Kidney tubule cell (primary cell): ENCODE measurements around the gene NMU.
A peak's percentile ranks its signal among the peaks of the same experiment; 100 is the strongest.
"Not testable (repeated sequence)": the region's sequence is repeated elsewhere in the genome, so short reads cannot be mapped to it uniquely, and the experiment has no call there.

Experiments used
- DNase-seq: peaks from one replicate; pipeline ENCODE4 v3.0.0-alpha.2; 2018; ENCODE audit warnings: low spot score

NMU gene

DNA sequence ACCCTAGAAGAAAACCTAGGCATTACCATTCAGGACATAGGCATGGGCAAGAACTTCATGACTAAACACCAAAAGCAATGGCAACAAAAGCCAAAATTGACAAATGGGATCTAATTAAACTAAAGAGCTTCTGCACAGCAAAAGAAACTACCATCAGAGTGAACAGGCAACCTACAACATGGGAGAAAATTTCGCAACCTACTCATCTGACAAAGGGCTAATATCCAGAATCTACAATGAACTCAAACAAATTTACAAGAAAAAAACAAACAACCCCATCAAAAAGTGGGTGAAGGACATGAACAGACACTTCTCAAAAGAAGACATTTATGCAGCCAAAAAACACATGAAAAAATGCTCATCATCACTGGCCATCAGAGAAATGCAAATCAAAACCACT, 12.0 kb downstream of the NMU start:
- DNase-seq, result not testable (repeated sequence)

DNA sequence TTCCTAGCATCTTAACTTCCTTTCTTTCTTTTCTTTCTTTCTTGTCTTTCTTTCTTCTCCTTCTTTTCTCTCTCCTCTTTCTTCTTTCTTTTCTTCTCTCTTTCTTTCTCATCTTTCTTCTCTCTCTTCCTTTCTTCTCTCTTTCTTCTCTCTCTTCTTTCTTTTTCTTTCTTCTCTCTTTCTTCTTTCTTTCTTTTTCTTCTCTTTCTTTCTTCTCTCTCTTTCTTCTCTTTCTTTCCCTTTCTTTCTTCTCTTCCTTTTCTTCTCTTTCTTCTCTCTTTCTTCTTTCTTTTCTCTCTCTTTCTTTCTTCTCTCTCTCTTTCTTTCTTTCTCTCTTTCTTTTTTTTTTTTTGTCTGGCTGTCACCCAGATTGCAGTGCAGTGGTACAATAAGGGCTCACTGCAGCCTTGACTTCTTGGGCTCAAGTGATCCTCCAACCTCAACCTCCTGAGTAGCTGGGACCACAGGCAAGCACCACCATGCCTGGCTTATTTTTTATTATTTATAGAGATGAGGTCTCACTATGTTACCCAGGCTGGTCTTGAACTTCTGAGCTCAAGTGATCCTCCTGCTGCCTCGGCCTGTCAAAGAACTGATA, 17.5 kb downstream of the NMU start:
- no peak for DNase-seq

DNA sequence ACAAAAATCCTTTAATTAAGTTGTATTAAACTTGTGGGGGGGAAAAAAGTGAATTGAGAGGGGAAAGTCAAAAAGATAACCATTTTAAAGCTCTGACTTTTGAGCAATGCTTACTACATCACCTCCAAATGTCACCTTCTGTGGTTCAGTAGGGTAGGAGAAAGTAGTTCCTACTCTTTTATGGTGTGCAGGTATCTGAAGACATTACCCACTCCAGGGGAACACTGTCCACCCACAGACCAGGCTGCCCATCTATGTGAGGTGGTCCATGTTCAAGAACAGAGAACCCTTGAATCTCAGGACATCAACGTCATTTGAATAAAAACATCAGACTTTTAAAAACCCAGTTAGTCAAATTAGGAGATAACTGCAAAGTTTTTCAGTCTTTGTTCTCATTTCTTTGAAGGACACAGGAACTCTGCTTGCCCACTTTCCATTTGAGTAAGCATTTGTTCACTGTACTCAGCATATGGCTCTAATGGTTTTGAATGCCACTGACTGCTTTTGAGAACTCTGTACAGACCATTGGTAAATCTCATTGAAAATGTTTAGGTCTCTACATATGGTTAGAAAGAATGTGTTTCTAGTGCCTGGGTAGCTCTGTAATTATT, 18.4 kb downstream of the NMU start:
- DNase-seq, result no peak

DNA sequence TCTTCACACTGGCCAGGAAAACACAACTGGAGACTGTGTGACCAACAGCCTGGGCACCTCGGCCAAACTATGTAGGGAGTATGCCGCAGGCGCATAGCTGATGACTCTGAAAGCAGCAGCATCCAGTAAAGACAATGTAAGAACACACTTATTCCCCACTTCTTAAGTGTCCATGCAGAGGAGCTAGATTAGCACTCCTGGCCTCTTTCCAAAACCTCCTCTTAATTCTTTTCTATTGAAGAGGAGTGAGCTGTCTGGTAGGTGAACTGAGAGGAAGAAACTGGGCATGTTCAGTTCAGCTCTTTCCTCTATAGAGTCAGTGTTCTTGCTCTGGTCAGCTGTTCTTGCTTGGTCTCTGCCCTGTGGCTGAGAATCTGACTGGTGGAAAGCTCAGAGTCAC, 21.1 kb downstream of the NMU start:
- no peak for DNase-seq

DNA sequence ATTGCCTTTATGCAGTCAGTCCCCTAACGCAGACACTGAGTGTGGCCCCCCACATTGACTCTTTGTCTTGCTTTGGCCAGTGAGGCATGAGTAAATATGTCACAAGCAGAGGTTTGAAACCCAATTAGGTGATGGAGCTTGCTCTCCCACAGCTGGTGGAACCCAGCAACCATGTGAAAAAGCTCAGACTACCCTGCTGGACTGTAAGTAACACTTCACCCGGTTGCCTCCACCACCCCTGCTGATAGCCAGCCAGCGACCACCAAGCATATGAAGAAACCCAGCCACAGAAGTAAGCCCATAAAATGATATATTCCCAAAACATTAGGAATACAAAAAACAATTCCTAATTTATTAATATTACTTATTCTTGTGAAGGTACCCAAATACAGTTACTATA, 22.5 kb downstream of the NMU start:
- DNase-seq, result no peak

DNA sequence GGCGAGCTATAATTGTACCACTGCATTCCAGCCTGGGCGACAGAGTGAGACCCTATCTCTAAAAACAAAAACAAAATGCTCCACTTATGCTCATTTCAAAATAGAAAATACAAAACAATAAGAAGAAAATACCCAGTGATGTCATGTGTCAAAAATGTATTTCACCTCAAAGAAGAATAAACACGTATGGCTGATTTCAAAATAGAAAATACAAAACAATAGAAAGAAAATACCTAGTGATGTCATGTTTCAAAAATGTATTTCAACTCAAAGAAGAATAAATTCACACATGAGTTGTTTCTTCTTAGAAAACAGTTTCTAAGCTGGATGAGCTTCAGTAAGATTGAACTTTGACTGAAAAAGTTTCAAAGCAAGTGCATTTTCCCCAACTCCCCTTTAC, 23.8 kb downstream of the NMU start:
- DNase-seq, result peak; percentile 12

DNA sequence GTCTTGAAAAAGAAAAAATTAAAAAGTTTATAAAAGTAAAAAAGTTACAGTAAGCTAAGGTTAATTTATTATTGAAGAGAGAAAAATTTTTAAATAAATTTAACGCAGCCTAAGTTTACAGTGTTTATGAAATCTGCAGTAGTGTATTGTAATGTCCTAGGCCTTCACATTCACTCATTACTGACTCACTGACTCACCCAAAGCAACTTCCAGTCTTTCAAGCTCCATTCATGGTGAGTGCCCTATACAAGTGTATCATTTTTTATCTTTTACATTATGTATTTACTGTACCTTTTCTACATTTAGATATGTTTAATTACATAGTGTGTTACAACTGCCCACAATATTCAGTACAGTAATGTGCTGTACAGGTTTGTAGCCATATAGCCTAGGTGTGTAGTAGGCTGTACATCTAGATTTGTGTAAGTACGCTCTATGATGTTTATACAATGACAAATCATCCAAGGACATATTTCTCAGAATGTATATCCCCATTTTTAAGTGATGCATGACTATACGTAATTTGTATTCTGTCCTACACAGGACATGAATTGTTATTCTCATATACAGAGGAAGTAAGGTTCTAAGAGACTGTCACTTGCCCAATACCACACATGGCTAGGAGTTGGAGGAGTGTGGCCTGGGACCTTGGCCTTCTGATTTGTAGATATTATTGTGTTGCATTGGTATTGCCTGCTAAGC, 24.6 kb downstream of the NMU start:
- DNase-seq, result no peak

DNA sequence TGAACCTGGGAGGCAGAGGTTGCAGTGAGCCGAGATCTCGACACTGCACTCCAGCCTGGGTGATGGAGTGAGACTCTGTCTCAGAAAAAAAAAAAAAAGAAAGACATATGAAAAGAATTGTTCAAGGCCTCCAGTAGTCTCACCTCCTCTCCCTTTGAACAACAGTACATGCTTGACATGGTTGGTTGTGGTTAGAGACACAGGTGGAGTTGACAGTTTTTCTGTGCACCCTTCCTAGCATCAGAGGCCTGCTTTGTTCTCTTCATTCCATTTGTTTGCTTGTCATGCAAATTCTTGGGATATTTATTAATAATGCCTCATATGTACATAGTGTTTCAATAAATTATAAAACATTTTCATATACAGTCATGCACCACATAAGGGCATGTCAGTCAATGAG, 25.7 kb downstream of the NMU start:
- no peak for DNase-seq

DNA sequence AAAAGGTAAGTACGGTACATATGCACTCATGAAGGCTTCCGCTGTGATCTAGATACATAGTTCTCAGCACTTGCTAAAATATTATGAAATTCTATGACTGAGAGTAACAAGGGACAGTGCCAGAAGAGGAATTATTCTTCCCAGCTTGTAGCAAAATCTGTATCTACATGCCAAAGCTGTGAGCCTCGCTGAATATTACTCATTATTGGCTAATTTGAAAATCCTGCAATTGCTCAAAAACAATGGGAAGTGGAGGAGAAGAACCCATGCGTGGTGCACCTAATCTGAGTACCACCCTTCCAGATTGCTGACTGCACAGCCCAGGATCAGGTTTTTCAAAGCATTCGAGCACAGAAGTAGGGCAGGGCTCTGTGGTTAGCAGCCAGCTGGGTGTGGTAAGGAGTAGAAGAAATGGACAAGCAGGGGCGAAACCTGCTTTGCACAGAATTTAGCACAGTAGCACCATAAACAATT, 26.7 kb downstream of the NMU start:
- DNase-seq, result no peak

DNA sequence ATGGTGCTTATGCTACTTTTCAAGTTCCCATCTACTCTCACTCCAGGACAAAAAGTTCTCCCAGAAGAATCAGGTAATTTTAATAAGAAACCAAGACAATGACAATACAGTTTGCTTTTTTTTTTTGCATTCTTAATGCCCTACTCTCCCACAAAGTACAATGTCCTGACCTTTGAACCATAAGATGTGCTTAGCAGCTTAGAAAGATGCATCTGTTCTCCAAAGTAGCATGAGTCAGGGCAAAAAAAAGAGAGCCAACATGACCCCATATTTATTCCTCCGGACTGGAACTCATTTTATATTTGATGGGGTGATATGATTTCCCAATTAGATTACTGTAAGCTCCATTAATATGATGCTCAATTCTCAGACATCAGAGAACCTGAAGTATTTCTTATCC, 27.5 kb downstream of the NMU start:
- no peak for DNase-seq

DNA sequence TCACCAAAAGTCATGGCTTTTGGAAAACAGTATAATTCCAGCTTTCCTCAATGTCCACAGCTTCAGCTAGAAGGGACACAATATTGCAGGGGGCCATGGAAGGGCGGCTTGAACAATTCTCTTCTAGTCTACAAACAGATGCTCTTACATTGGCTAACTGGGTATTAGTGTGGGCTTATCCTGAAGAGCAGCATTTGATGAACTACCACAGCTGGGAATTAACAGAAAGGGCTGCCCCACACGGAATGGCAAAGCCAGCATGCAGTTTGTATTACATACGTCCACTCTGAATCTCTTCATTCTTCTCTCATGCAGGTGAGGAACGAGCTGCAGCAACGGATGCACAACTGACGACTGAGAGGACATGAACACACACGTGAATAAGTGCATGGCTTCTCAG, 31.1 kb downstream of the NMU start:
- DNase-seq, result no peak

DNA sequence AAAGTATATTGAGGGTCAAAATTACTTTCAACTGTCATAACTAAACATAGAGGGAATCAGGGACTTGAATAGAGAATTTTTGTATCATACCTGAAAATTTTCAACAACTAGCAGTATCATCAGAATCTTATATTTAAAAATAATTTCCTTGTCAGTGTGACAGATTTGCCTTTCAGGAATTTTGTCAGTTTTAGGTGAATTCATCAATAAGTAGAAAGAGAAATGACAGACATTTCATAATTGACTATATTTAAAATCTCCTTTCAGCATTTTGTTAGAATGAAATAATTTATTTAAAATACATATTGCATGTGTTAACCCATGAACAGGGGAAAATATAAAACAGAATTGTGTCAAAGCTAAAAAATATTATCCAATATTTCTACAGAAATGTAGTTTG, 35.5 kb downstream of the NMU start:
- DNase-seq, result no peak

DNA sequence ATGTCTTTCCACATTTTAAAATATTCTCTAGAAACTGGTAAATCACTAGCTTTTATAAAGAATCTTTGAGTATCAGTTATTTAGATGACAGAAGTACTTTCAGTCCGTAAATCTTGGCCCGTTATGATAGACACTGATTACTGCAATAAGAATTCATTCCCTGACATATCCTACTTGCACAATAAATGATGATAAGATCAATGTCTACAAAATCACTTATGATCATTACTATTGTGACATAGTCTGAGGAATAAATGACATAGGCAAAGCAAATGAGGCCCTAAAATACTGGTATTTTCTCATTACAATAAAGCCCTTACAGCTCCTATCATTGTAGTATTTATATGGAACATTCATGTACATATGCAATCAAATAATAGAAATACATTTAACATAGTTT, 37.5 kb downstream of the NMU start:
- DNase-seq, result no peak

DNA sequence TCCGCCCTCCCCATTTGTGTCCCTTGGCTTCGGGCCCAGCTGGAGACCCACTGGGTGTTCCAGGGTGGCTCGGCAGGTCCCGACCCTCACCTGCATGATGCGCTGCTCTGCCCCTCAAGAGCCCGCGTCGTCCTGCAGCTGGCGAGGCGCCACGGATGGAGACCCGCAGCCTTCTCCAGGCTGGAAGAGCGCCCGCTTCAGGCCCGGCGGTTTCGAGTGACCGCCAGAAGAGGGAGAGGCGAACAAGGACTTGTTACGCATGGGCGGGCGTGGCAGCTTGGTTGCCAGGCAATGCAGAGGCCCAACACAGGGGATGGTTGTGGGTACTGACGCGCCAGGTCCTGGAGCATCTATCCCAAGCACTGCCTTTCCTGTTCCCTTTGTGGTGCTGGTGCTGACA, 44.1 kb downstream of the NMU start, which contains the start of gene PDCL2:
Gene PDCL2, minus strand, starts transcription at position 232 of the 400 bp plus-strand sequence. Its CDS starts 136 bp downstream, at position 96.
- DNase-seq, result no peak

DNA sequence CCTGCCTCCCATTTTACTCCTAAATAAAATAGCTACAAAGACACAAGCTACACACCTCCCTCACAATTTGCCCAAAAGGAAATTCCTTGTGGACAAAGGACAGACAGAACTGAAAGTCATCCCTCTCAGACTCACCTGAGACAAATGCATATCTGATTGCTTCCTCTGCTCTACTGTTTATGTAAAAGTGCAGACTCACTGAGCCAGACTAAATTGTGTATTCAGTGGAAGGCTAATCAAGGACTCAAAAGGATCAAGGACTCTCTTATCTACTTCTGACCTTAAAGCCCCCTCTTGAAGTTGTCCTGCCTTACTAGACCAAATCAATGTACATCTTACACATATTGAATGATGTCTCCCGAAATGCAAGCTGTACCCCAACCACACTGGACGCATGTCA, 47.9 kb downstream of the NMU start:
- no peak for DNase-seq

DNA sequence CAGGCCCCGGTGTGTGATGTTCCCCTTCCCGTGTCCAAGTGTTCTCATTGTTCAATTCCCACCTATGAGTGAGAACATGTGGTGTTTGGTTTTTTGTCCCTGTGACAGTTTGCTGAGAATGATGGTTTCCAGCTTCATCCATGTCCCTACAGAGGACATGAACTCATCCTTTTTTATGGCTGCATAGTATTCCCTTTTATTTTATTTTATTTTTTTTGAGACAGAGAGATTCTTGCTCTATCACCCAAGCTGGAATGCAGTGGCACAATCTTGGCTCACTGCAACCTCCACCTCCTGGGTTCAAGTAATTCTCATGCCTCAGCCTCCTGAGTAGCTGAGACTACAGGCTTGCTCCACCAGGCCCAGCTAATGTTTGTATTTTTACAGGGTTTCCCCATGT, 53.3 kb downstream of the NMU start:
- DNase-seq, result not testable (repeated sequence)

DNA sequence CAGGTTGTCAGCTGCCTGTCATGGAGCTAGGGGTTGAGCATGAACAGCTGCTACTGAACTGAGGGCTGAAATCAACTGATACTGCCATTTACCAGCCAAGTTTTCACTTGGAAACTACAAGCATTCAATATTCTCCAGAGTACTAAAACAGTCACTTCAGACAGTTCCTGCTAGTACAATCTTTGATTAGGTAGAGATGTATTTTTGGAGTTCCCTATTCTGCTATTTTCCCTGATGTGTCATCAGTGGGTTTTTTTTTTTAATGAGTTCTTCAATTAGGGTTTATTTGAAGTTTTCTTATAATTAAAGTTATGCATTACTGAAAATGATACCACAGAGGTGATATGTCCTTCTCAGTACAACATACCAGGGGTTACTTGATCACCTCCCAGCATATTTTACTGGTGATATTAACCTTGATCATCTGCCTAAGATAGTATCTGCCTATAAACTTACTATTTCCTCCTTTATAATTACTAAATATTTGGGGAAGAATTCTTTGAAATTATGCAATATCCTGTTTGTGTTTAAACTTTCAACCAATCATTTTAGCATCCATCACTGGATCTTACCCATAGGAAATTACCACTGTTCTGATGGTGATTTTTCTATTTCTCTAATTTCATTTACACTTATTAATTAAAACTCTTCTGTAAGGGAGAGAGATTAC, 57.6 kb downstream of the NMU start:
- DNase-seq, result no peak

DNA sequence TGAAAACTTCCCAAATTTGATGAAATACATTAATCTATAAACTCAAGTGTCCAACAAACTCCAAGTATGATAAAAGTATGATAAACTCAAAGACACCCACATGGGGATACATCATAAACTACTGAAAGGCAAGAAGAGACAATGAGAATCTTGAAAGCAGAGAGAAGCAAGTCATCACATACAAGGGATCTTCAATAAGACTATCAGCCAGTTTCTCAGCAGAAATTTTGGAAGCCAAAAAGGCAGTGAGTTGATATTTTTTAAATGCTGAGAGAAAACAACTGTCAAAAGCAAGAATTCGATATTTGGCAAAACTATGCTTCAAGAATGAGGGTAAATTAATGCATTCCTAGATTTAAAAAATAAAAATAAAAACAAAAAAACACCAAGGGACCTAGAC, 60.6 kb downstream of the NMU start:
- DNase-seq, result no peak

DNA sequence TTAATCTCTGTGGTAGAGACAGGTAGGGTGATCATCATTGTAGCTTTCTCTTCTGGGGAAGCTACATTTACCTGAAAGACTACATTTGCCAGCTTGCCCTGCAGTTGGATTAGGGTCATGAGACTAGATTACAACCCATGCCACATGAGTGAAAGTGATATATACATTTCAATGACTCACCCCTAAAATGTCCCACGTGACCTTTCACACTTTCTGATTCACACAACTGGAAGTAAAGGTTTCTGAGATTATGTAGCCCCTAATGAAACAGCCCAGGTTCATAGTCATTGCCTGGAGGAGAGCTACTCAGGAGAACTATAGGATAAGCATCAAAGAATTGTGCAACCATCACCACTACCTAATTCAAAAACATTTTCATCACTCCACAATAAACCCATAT, 61.8 kb downstream of the NMU start:
- no peak for DNase-seq

DNA sequence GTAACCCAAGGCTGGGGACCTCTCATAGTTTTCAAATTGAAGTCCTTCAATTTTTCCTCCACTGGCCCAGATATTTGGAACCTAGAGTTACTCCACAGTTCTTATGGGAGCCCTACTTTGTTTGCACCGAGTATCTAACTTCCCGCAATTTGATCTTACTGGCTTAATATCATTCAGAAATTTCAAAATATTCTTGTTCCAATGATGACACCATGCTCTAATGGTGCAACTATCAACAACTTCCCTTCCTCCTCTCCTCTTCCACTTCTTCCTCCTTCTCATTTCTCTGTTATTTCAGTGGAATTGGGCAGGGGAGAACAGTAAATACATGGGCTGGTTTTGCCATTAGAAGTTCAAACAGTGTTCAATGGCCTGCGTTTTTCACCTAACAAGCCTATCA, 64.3 kb downstream of the NMU start:
- no peak for DNase-seq

DNA sequence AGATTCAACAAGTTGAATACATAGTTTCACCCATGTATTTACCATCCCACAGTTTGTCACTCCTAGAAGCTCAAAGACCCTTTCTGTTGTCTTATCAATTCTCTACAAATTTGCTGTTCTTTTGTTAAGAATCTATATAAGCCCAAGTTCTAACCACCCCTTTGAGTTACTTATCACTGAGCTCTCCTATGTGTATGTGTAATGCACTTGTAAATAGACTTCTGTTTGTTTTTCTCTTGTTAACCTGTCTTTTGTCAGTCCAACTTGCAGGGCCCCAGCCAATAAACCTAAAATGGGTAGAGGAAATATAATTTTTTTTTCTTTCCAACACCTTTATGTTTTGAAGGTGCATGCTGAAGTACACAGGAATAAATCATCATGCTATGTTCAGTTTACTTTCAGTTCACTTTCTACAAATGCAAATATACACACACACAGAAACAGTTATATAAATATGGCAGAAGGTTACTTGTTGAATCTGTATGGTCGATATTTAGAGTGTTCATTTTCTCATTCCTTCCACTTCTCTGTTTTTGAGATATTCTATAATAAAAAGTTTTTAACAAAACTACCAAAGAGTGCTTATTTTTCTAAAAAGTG, 67.1 kb downstream of the NMU start:
- DNase-seq, result no peak

DNA sequence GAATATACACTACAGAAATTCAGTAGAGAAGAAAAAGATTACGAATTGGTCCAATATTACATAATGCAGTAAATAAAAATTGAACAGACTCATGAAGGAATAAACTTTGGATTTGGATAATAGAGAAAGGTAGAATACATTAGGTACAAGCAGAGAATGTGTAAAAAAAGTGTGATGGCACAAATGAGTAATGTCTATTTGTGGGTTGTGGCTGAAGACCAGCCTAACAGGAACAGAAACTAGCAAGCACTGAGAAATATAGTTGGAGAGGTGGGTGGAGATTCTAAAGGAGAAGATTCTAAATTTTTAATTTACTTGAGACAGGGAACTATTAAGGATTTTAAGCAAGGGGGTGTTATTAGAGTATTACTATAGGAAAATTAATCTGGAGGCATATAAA, 74.2 kb downstream of the NMU start:
- no peak for DNase-seq

DNA sequence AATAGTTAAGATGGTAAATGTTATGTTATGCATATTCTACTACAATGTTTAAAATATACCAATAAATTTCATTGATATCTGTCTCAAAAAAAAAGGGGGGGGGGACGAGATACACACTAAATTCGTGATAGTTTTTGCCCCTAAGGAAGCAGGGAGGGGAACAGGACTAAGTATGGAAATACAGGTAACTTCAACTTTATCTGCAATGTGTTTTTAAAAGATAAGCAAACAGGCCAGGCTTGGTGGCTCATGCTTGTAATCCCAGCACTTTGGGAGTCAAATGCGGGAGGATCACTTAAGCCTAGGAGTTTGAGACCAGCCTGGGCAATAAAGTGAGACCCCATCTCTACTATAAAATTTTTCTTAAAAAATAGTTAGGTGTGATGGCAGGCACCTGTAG, 76.0 kb downstream of the NMU start:
- no peak for DNase-seq
